K562 treated with DMSO at 1 percent for 24 hours (cell line): Measurements from ENCODE around the gene RC3H2. TPM values are rescaled to one million over a fixed set of nuclear protein-coding genes. Genes with fewer than 3 reads are reported as not detected.

Experiments used
- total RNA-seq: library from RNA; unstranded; fragments of 300-600 nt; gene quantifications from 2 replicates; pipeline ENCODE4 v1.2.3, GENCODE V29; 2022; ENCODE audit warnings: low read depth; ENCODE audit not compliant: insufficient read depth

RC3H2 gene, protein sequence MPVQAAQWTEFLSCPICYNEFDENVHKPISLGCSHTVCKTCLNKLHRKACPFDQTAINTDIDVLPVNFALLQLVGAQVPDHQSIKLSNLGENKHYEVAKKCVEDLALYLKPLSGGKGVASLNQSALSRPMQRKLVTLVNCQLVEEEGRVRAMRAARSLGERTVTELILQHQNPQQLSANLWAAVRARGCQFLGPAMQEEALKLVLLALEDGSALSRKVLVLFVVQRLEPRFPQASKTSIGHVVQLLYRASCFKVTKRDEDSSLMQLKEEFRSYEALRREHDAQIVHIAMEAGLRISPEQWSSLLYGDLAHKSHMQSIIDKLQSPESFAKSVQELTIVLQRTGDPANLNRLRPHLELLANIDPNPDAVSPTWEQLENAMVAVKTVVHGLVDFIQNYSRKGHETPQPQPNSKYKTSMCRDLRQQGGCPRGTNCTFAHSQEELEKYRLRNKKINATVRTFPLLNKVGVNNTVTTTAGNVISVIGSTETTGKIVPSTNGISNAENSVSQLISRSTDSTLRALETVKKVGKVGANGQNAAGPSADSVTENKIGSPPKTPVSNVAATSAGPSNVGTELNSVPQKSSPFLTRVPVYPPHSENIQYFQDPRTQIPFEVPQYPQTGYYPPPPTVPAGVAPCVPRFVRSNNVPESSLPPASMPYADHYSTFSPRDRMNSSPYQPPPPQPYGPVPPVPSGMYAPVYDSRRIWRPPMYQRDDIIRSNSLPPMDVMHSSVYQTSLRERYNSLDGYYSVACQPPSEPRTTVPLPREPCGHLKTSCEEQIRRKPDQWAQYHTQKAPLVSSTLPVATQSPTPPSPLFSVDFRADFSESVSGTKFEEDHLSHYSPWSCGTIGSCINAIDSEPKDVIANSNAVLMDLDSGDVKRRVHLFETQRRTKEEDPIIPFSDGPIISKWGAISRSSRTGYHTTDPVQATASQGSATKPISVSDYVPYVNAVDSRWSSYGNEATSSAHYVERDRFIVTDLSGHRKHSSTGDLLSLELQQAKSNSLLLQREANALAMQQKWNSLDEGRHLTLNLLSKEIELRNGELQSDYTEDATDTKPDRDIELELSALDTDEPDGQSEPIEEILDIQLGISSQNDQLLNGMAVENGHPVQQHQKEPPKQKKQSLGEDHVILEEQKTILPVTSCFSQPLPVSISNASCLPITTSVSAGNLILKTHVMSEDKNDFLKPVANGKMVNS
- 13.9 and 14.4 TPM in 2 replicates for total RNA-seq

DNA sequence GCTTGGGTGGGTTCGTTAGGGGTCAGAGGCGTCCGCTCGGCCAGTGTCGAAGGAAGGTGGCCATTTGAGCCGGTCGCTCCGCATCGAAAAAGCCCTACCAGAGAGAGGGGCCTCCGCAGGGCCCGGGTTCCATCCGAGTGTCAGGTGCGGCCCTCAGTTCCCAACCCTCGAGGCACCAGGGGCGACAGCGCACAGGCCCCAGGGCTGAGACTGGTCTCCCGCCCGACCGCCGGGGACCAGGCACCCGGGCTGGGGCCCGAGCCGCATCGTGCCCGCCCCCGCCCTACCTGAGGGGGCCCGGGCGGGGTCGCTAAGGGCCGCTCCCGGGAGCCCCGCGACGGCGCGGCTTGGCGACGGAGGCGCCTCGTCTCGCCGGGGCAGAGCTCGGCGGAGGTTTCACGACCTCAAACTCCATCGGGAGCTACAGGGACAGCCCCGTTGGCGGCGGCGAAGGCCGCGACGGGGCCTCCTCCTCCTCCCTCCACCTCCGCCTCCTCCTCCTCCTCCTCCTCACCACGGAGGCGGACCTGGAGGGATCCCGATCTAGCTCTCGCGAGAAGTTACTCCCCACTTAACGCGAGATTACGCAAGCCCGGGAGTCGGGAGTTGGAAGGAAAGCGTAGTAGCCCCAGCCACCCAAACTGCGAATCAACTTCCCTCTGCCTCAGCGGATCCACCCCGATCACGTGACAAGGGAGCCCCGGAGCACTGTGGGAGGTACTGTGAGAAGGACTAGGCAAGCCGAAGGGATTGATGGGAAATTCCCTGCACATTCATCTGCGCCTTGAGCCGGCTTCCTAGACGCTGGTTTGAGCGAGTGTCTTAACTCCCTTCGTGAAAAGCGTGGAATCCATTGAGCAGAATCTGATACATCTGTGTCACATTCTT is at the start of gene RC3H2:
Gene RC3H2 (minus strand): TSS at position 537 of the 888 bp plus-strand sequence. CDS start 7,850 bp downstream, outside the sequence.

DNA sequence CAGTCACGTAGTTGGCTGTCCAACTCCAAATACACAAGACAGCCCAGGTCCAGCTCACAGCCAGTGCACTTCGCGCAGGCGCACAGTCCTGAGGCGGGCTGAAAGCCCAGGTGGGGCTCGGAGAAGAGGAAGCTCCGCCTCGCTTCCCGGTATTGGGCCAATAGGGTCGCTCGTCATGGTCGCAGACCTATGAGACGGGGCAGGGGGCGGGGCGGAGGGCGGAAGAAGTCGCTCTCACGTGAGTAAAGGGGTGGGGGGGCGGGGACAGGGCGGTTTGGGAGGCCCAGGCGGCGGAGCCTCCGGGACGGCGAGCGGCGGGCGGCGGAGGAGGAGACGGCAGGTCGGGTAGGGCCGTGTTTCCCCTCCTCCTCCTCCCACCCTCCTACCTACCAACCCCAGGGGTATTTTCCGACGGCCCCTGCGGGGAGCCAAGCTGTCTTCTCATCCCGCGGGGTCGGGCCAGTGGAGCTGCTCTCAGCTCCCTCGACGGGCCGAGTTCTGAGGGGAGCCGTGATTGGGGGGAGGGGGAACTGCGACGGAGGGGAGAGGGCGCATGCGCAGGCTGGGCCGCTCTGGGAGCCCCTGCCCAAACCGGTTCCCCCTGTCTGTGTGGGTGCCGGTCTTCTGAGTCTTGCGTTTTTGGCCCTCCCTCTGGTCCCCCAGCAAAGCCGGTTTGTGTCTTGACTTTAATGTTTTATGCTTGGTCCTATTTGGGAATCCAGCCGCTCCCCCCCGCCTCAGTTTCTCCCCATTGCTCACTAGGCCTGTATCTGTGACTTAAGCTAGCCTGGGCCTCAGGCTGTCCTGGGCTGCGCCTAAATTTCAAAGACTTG is 35.8 kb upstream of the RC3H2 start, which contains the start of gene RABGAP1:
Gene RABGAP1 (plus strand): TSS at position 272 of the 833 bp plus-strand sequence. CDS start 16,040 bp downstream, outside the sequence.

DNA sequence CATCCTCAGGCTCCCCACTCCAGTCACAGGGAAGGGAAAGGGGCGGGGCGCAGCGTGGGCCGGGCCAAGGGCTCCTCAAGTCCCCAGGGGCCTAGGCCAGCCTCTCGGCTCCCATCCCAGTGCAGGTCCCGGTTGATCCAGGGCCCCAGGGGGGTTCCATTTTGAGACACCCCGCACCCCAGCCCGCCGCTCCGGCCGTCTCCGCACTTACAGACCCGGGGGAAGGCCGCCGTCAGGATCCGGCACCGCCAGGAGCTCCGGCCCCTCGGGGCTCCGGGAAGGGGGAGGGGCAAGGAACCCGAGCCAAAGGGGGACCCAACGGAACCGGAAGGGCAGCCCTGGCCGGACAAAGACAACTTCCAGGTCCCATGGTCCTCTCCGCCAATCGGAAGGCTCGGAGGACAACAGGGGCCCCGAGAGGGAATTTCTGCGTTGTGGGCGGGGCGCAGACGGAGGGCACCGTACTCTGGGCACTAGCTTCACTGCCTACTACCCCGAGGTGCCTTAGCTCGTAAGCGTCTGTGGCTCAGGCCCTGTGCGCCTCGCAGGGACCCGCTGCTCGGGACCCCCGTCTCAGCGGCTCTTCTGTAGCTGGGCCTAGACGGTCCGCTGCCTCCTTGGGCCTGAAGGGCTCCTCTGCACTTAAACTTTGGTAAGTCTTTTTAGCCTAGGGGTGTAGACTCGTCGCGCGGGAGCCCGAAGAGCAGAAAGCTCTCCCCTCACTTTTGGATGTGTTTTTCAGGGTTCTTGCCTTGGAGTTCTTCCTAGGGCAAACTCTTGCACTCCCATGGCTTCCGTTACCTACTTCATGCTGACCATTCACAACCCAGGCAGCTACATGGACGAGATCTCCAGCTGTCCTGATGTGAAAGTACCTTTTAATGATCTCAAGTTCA is 26.3 kb upstream of the RC3H2 start, which contains the start of gene ZBTB26:
Gene ZBTB26 (minus strand): TSS at position 287 of the 896 bp plus-strand sequence. CDS start 11,578 bp downstream, outside the sequence.

DNA sequence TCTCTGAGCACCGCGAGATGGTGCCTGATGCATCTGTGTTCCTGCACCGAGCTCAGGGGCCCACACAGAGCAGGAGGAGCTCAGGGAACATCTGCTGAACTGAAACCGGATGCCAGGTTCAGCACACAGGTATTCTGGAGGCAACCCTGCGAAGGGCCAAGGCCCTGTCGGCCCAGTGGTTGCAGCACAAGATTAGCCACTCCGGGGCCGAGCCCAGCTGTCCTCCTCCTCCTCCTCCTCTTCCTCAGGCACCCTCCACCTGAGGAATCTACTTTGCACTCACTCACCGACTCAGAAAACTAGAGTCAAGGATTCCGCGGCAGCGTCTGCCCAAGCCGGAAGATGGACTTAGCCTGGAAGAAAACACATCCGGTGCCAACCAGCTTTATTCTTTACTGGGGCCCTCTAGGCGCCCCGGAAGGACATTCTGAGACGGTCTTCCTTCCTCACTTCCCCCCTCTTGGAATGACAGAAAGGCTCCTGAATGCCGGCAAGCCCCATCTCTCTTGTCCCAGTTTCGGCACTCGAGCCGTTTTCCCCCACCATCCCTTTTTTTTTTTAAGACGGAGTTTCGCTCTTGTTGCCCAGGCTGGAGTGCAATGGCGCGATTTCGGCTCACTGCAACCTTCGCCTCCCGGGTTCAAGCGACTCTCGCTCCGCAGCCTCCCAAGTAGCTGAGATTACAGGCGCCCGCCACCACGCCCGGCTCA is 8.0 kb upstream of the RC3H2 start, which contains the start of gene ZBTB6:
Gene ZBTB6 (minus strand): TSS at position 360 of the 710 bp plus-strand sequence. CDS start 1,251 bp downstream, outside the sequence.

DNA sequence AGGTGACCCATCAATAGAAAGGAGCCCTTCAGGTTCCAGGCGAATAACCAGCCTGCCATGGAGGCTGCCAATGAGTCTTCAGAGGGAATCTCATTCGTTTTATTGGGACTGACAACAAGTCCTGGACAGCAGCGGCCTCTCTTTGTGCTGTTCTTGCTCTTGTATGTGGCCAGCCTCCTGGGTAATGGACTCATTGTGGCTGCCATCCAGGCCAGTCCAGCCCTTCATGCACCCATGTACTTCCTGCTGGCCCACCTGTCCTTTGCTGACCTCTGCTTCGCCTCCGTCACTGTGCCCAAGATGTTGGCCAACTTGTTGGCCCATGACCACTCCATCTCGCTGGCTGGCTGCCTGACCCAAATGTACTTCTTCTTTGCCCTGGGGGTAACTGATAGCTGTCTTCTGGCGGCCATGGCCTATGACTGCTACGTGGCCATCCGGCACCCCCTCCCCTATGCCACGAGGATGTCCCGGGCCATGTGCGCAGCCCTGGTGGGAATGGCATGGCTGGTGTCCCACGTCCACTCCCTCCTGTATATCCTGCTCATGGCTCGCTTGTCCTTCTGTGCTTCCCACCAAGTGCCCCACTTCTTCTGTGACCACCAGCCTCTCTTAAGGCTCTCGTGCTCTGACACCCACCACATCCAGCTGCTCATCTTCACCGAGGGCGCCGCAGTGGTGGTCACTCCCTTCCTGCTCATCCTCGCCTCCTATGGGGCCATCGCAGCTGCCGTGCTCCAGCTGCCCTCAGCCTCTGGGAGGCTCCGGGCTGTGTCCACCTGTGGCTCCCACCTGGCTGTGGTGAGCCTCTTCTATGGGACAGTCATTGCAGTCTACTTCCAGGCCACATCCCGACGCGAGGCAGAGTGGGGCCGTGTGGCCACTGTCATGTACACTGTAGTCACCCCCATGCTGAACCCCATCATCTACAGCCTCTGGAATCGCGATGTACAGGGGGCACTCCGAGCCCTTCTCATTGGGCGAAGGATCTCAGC is 104.8 kb downstream of the RC3H2 start, which contains the start of gene OR1K1:
Gene OR1K1 (plus strand): TSS at position 58 of the 995 bp plus-strand sequence. CDS start 0 bp downstream, at position 58.

Other genes with a start within 250 kb of the RC3H2 start
- gene OR1B1, start 247.7 kb downstream of the RC3H2 start, total RNA-seq = not detected in 2 replicates
- gene OR1L1, start 243.6 kb downstream of the RC3H2 start, total RNA-seq = not detected in 2 replicates
- not detected in 2 replicates for gene OR1L3, start 230.2 kb downstream of the RC3H2 start, total RNA-seq
- gene OR1L4, start 181.4 kb downstream of the RC3H2 start, total RNA-seq = not detected in 2 replicates
- gene OR1L6, start 163.1 kb downstream of the RC3H2 start, total RNA-seq = not detected in 2 replicates
- gene OR5C1, start 116.4 kb downstream of the RC3H2 start, total RNA-seq = not detected in 2 replicates
- gene OR1K1, start 105.2 kb downstream of the RC3H2 start, total RNA-seq = not detected in 2 replicates
- gene PDCL, start 76.8 kb downstream of the RC3H2 start, total RNA-seq = 13.5 and 14.3 TPM in 2 replicates
- 3.6 and 3.9 TPM in 2 replicates for gene ZBTB6, start 8.0 kb upstream of the RC3H2 start, total RNA-seq
- 3.1 and 3.2 TPM in 2 replicates for gene ZBTB26, start 26.2 kb upstream of the RC3H2 start, total RNA-seq
- 9.8 and 10.6 TPM in 2 replicates for gene RABGAP1, start 35.7 kb upstream of the RC3H2 start, total RNA-seq
- gene GPR21, start 128.3 kb upstream of the RC3H2 start, total RNA-seq = not detected in 2 replicates